Endodermal cell (in vitro differentiated cells): ENCODE data around the gene TACC2. TPM values are rescaled to one million over a fixed set of nuclear protein-coding genes. Genes with fewer than 3 reads are reported as not detected.
A peak's percentile ranks its signal among the peaks of the same experiment; 100 is the strongest.

ENCODE experiments used
- DNase-seq: peaks from one replicate; pipeline ENCODE4 v3.0.0-alpha.2; 2017
- H3K27ac ChIP-seq: 2 replicates; pipeline ENCODE4 v1.5.1; 2013; ENCODE audit warnings: mild to moderate bottlenecking, low read depth, low read length, moderate library complexity
- H3K27me3 ChIP-seq: 2 replicates; pipeline ENCODE4 v1.6.1; 2013; ENCODE audit warnings: mild to moderate bottlenecking, low read length, moderate library complexity; ENCODE audit not compliant: insufficient read depth, control insufficient read depth, poor library complexity, severe bottlenecking
- H3K36me3 ChIP-seq: 2 replicates; pipeline ENCODE4 v1.7.0; 2013; ENCODE audit warnings: mild to moderate bottlenecking, low read length, moderate library complexity; ENCODE audit not compliant: control insufficient read depth, insufficient read depth
- H3K4me1 ChIP-seq: one replicate; pipeline ENCODE4 v1.7.0; 2013; ENCODE audit warnings: low read length; ENCODE audit not compliant: control insufficient read depth, insufficient read depth
- H3K4me3 ChIP-seq: 2 replicates; pipeline ENCODE4 v1.5.1; 2013; ENCODE audit warnings: mild to moderate bottlenecking, low read length, moderate library complexity
- H3K9ac ChIP-seq: 2 replicates; pipeline ENCODE4 v1.6.1; 2013; ENCODE audit warnings: mild to moderate bottlenecking, low read length, moderate library complexity; ENCODE audit not compliant: poor library complexity, severe bottlenecking; ENCODE audit errors: extremely low read depth
- H3K9me3 ChIP-seq: 2 replicates; pipeline ENCODE4 v1.6.1; 2013; ENCODE audit warnings: mild to moderate bottlenecking, low read length, moderate library complexity; ENCODE audit not compliant: control insufficient read depth
- H3K27ac Mint-ChIP-seq: 2 replicates; pipeline ENCODE4 v1.8.0; 2020; ENCODE audit warnings: mixed read lengths
- H3K27me3 Mint-ChIP-seq: 2 replicates; pipeline ENCODE4 v1.8.0; 2021; ENCODE audit warnings: mild to moderate bottlenecking, mixed read lengths; ENCODE audit not compliant: insufficient read depth
- H3K36me3 Mint-ChIP-seq: 2 replicates; pipeline ENCODE4 v1.8.0; 2020; ENCODE audit warnings: low read depth, mixed read lengths
- H3K4me1 Mint-ChIP-seq: 2 replicates; pipeline ENCODE4 v1.8.0; 2020; ENCODE audit warnings: mixed read lengths
- H3K4me3 Mint-ChIP-seq: 2 replicates; pipeline ENCODE4 v1.8.0; 2020; ENCODE audit warnings: mild to moderate bottlenecking, moderate library complexity, mixed read lengths
- H3K9me3 Mint-ChIP-seq: 2 replicates; pipeline ENCODE4 v1.8.0; 2020; ENCODE audit warnings: mild to moderate bottlenecking, mixed read lengths
- CTCF ChIP-seq: fragments of 200-600 bp; sonication (generic); conservative IDR thresholded peaks from 2 replicates; pipeline ENCODE4 v1.5.0; 2021; ENCODE audit warnings: antibody characterized with exemption, mild to moderate bottlenecking
- WGBS, 2 experiments: methylation state at CpG; one replicate each; pipeline versions ENCODE4 v1.1.5 to v1.1.7; 2013; ENCODE audit warnings: missing lambda C conversion rate in 2 of 2, mixed read lengths in 1 of 2; ENCODE audit not compliant: insufficient coverage in 1 of 2, insufficient read length in 1 of 2; 5-methylcytosine and 5-hydroxymethylcytosine counted together
- total RNA-seq, 2 donors: library from RNA; stranded (reverse); fragmentation: NEBNext Ultra II Directional in 1 of 2; extraction: Animal tissue kit (Norgen Biotek cat#: 25700) in 1 of 2; gene quantifications; 2 replicates in 1 of 2; 3 replicates in 1 of 2; pipeline ENCODE4 v1.2.1, GENCODE V29; 2021

TACC2 gene
- total RNA-seq, 2 donors from 2014 or later: 24.5 to 34.1 TPM

GRCh38 chr10:122204691-122205489, 215.9 kb downstream of the TACC2 start:
- no peaks in the 10 kb centered on the region for H3K4me1 Mint-ChIP-seq
- H3K27ac Mint-ChIP-seq: no peak overlapping the region
- 92% methylated on average over 11 to 15 of the region's 15 CpGs for WGBS, 2 experiments
- H3K9me3 Mint-ChIP-seq: peaks cover 2% of the 10 kb centered on the region
- no peaks in the 10 kb centered on the region for H3K27me3 Mint-ChIP-seq
- DNase-seq: no peak
- Histone ChIP-seq H3K9me3 (no peaks in the 10 kb centered on the region), H3K4me3 (no peak overlapping the region), H3K27me3 (no peaks in the 10 kb centered on the region), H3K4me1 (no peaks in the 10 kb centered on the region), H3K36me3 (peaks cover 9% of the 10 kb centered on the region), H3K9ac (no peak overlapping the region), H3K27ac (no peak overlapping the region)
- H3K36me3 Mint-ChIP-seq: peaks cover 23% of the 10 kb centered on the region
- no peak overlapping the region for H3K4me3 Mint-ChIP-seq
- peak; percentile 52 for TF ChIP-seq CTCF

GRCh38 chr10:122206471-122207065, 217.6 kb downstream of the TACC2 start:
- Histone ChIP-seq H3K9ac (no peak overlapping the region), H3K4me1 (no peaks in the 10 kb centered on the region), H3K36me3 (peaks cover 11% of the 10 kb centered on the region), H3K27ac (no peak overlapping the region), H3K27me3 (no peaks in the 10 kb centered on the region), H3K4me3 (no peak overlapping the region), H3K9me3 (no peaks in the 10 kb centered on the region)
- Mint-ChIP-seq H3K27me3 (no peaks in the 10 kb centered on the region), H3K36me3 (peaks cover 28% of the 10 kb centered on the region), H3K27ac (peak overlapping the region; percentile 38), H3K4me3 (no peak overlapping the region), H3K4me1 (no peaks in the 10 kb centered on the region), H3K9me3 (peaks cover 2% of the 10 kb centered on the region)
- DNase-seq: no peak
- peak; percentile 36 for TF ChIP-seq CTCF
- 92 to 97% methylated on average over 4 to 6 of the region's 6 CpGs for WGBS, 2 experiments

GRCh38 chr10:122207163-122207562, 218.2 kb downstream of the TACC2 start:
- Mint-ChIP-seq H3K27ac (no peak overlapping the region), H3K4me3 (no peak overlapping the region), H3K36me3 (peaks cover 32% of the 10 kb centered on the region), H3K4me1 (no peaks in the 10 kb centered on the region), H3K27me3 (no peaks in the 10 kb centered on the region), H3K9me3 (peaks cover 2% of the 10 kb centered on the region)
- Histone ChIP-seq H3K27ac (peak overlapping the region; percentile 3), H3K9me3 (no peaks in the 10 kb centered on the region), H3K4me1 (no peaks in the 10 kb centered on the region), H3K9ac (no peak overlapping the region), H3K36me3 (peaks cover 16% of the 10 kb centered on the region), H3K27me3 (no peaks in the 10 kb centered on the region), H3K4me3 (no peak overlapping the region)
- no peak for DNase-seq
- 92 to 100% methylated on average over 1 to 6 of the region's 6 CpGs for WGBS, 2 experiments
- TF ChIP-seq CTCF: no peak
